ENCODE data around the gene SENP5. TPM values are rescaled to one million over a fixed set of nuclear protein-coding genes. Genes with fewer than 3 reads are reported as not detected.

The SENP5 gene
- polyA plus RNA-seq, 2 donors, result 5.7 to 8.4 TPM

DNA sequence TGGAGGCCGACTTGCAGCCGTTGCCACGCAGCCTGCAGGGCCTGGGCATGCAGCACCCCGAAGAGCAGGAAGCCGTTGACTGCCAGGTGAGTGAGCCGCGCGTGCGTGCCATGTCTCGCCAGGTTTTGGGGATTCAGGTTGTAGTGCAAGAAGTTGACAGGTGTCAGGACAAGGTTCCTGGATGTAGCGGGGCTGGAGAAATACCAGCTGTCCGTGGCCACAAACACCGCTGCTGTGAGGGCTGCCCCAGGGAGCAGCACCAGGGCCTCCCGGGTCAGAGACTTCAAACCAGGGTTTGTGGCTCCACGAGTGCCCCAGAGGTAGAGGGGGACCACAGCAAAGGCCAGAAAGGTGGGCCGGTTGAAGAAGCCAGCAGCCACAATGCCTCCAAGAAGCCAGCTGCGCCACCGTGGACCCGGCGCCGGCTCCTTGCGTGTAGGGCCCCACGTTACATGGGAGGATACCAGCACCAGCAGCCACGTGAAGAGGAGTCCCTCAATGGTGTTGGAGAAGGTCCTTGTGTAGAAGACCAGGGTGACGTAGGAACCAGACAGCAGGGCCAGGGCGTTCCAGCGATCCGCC lies 80.2 kb downstream of the SENP5 start:
- Histone ChIP-seq H3K27ac (ENCODE audit: low read depth in 2 of 2, low read length in 1 of 2) (no peak overlapping the region), H3K27me3 (ENCODE audit: control insufficient read depth in 1 of 2, insufficient read depth in 2 of 2, low read length in 2 of 2) (no peaks in the 10 kb centered on the region), H3K4me3 (ENCODE audit: low read depth in 1 of 2, low read length in 2 of 2) (no peak overlapping the region), H3K36me3 (ENCODE audit: control insufficient read depth in 2 of 2, insufficient read depth in 2 of 2, low read length in 1 of 2) (no peaks in the 10 kb centered on the region), H3K9me3 (ENCODE audit: control insufficient read depth in 2 of 2, insufficient read depth in 1 of 2, low read depth in 1 of 2, low read length in 1 of 2) (no peaks in the 10 kb centered on the region), H3K4me1 (ENCODE audit: control insufficient read depth in 2 of 2, insufficient read depth in 2 of 2, low read length in 1 of 2) (peaks cover 0 to 3% of the 10 kb centered on the region in 2 donors)
- 77 to 81% methylated on average over 27 to 28 of the region's 28 CpGs for WGBS, 2 donors

DNA sequence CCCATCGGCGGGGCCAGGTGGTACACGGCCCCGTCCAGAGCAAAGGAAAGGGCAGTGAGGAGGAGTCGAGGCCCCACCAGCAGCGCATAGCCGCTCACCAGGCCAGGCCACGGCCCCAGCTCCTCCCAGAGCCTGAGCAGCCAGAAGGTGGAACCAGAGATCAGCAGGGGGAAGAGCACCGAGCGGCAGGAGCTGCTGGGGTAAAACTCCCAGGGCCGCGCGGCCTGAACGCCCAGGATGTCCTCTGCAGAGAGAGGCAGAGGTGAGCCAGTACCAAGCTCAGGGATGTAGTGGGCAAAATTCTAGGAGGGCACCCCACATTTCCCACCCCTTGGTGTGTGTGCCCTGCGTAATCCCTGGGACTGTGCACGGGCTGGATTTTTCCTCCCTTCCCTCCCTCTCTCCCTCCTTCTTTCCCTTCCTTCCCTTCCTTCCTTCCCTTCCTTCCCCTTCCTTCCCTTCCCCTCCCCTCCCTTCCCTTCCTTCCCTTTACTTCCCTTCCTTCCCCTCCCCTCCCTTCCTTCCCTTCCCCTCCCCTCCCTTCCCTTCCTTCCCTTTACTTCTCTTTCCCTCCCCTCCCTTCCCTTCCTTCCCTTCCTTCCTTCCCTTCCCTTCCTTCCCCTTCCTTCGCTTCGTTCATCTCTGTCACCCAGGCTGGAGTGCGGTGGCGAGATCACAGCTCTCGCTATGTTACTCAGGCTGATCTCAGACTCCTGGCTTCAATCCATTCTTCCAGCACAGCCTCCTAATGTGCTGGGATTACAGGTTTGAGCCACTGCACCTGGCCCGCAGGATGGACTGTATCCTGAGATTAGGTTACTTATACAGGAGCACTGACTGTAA lies 80.9 kb downstream of the SENP5 start:
- Histone ChIP-seq H3K9me3 (ENCODE audit: control insufficient read depth in 2 of 2, insufficient read depth in 1 of 2, low read depth in 1 of 2, low read length in 1 of 2) (no peaks in the 10 kb centered on the region), H3K4me1 (ENCODE audit: control insufficient read depth in 2 of 2, insufficient read depth in 2 of 2, low read length in 1 of 2) (peaks cover 0 to 1% of the 10 kb centered on the region in 2 donors), H3K27ac (ENCODE audit: low read depth in 2 of 2, low read length in 1 of 2) (no peak overlapping the region), H3K4me3 (ENCODE audit: low read depth in 1 of 2, low read length in 2 of 2) (no peak overlapping the region), H3K36me3 (ENCODE audit: control insufficient read depth in 2 of 2, insufficient read depth in 2 of 2, low read length in 1 of 2) (no peaks in the 10 kb centered on the region), H3K27me3 (ENCODE audit: control insufficient read depth in 1 of 2, insufficient read depth in 2 of 2, low read length in 2 of 2) (no peaks in the 10 kb centered on the region)
- WGBS, 2 donors, result 42 to 50% methylated on average over 19 to 22 of the region's 22 CpGs

- H3K4me1 ChIP-seq (ENCODE audit: control insufficient read depth in 2 of 2, insufficient read depth in 2 of 2, low read length in 1 of 2), result no peaks in the 10 kb centered on the region
- no peaks in the 10 kb centered on the region for H3K9me3 ChIP-seq (ENCODE audit: control insufficient read depth in 2 of 2, insufficient read depth in 1 of 2, low read depth in 1 of 2, low read length in 1 of 2)
- H3K36me3 ChIP-seq (ENCODE audit: control insufficient read depth in 2 of 2, insufficient read depth in 2 of 2, low read length in 1 of 2), result no peaks in the 10 kb centered on the region
- no peak overlapping the region for H3K4me3 ChIP-seq (ENCODE audit: low read depth in 1 of 2, low read length in 2 of 2)
- no peak overlapping the region for H3K27ac ChIP-seq (ENCODE audit: low read depth in 2 of 2, low read length in 1 of 2)
- H3K27me3 ChIP-seq (ENCODE audit: control insufficient read depth in 1 of 2, insufficient read depth in 2 of 2, low read length in 2 of 2), result no peaks in the 10 kb centered on the region
- 73 to 81% methylated on average over 6 of the region's 6 CpGs for WGBS, 2 donors
Observed at GRCh38 chr3:196949285-196949619, 81.5 kb downstream of the SENP5 start.

- H3K4me3 ChIP-seq (ENCODE audit: low read depth in 1 of 2, low read length in 2 of 2), result no peak overlapping the region
- WGBS, 2 donors, result 92 to 96% methylated on average over 6 of the region's 6 CpGs
- no peaks in the 10 kb centered on the region for H3K36me3 ChIP-seq (ENCODE audit: control insufficient read depth in 2 of 2, insufficient read depth in 2 of 2, low read length in 1 of 2)
Observed at GRCh38 chr3:196949750-196950149, 82.0 kb downstream of the SENP5 start.

GRCh38 chr3:196951371-196951770 lies 83.7 kb downstream of the SENP5 start:
- H3K27me3 ChIP-seq (ENCODE audit: control insufficient read depth in 1 of 2, insufficient read depth in 2 of 2, low read length in 2 of 2), result no peaks in the 10 kb centered on the region
- H3K9me3 ChIP-seq (ENCODE audit: control insufficient read depth in 2 of 2, insufficient read depth in 1 of 2, low read depth in 1 of 2, low read length in 1 of 2), result no peaks in the 10 kb centered on the region
- WGBS, 2 donors, result 88 to 89% methylated on average over 3 of the region's 3 CpGs
- no peaks in the 10 kb centered on the region for H3K36me3 ChIP-seq (ENCODE audit: control insufficient read depth in 2 of 2, insufficient read depth in 2 of 2, low read length in 1 of 2)
- no peaks in the 10 kb centered on the region for H3K4me1 ChIP-seq (ENCODE audit: control insufficient read depth in 2 of 2, insufficient read depth in 2 of 2, low read length in 1 of 2)
- H3K4me3 ChIP-seq (ENCODE audit: low read depth in 1 of 2, low read length in 2 of 2), result no peak overlapping the region
- no peak overlapping the region for H3K27ac ChIP-seq (ENCODE audit: low read depth in 2 of 2, low read length in 1 of 2)

More at GRCh38 chr3:196949750-196950149, 82.0 kb downstream of the SENP5 start:
- H3K4me1 ChIP-seq (ENCODE audit: control insufficient read depth in 2 of 2, insufficient read depth in 2 of 2, low read length in 1 of 2), result no peaks in the 10 kb centered on the region
- H3K9me3 ChIP-seq (ENCODE audit: control insufficient read depth in 2 of 2, insufficient read depth in 1 of 2, low read depth in 1 of 2, low read length in 1 of 2), result no peaks in the 10 kb centered on the region
- H3K27me3 ChIP-seq (ENCODE audit: control insufficient read depth in 1 of 2, insufficient read depth in 2 of 2, low read length in 2 of 2), result no peaks in the 10 kb centered on the region
- H3K27ac ChIP-seq (ENCODE audit: low read depth in 2 of 2, low read length in 1 of 2), result no peak overlapping the region

GRCh38 chr3:196954832-196955231 lies 87.1 kb downstream of the SENP5 start:
- Histone ChIP-seq H3K36me3 (ENCODE audit: control insufficient read depth in 2 of 2, insufficient read depth in 2 of 2, low read length in 1 of 2) (no peaks in the 10 kb centered on the region), H3K27me3 (ENCODE audit: control insufficient read depth in 1 of 2, insufficient read depth in 2 of 2, low read length in 2 of 2) (no peaks in the 10 kb centered on the region), H3K27ac (ENCODE audit: low read depth in 2 of 2, low read length in 1 of 2) (no peak overlapping the region), H3K4me3 (ENCODE audit: low read depth in 1 of 2, low read length in 2 of 2) (no peak overlapping the region), H3K4me1 (ENCODE audit: control insufficient read depth in 2 of 2, insufficient read depth in 2 of 2, low read length in 1 of 2) (no peaks in the 10 kb centered on the region), H3K9me3 (ENCODE audit: control insufficient read depth in 2 of 2, insufficient read depth in 1 of 2, low read depth in 1 of 2, low read length in 1 of 2) (no peaks in the 10 kb centered on the region)
- WGBS, 2 donors, result 82 to 88% methylated on average over 7 of the region's 7 CpGs

GRCh38 chr3:196962108-196962929 lies 94.6 kb downstream of the SENP5 start:
- H3K27ac ChIP-seq (ENCODE audit: low read depth in 2 of 2, low read length in 1 of 2), result no peak overlapping the region
- 76 to 82% methylated on average over 9 of the region's 9 CpGs for WGBS, 2 donors

DNA sequence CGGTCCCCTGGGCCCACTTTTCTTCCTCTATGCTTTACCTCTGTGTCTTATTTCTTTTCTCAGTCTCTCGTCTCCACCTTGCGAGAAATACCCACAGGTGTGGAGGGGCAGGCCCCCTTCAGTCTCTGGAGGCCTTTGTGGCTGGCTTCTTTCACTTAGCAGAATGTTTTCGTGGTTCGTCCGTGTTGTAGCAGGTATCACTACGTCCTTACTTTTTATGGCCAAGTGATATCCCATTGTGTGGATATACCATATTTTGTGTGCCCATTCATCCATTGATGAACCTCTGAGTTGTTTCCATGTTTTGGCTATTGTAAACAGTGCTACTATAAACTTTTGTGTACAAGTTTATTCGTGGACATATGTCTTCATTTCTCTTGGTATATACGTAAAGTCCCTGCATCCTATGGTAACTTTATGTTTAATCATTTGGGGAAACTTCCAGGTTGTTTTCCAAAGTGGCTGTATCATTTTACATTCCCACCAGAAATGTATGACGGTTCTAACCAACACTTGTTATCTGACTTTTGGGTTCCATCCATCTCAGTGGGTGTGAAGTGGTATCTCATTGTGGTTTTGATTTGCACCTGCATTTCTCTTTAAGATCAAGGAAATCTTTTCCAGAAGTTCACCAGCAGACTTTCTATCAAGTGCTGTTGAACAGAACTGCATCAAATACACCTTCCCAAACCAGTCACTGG lies 95.4 kb downstream of the SENP5 start:
- 85 to 90% methylated on average over 10 of the region's 10 CpGs for WGBS, 2 donors
- Histone ChIP-seq H3K4me1 (ENCODE audit: control insufficient read depth in 2 of 2, insufficient read depth in 2 of 2, low read length in 1 of 2) (peaks cover 2 to 3% of the 10 kb centered on the region in 2 donors), H3K4me3 (ENCODE audit: low read depth in 1 of 2, low read length in 2 of 2) (no peak overlapping the region), H3K36me3 (ENCODE audit: control insufficient read depth in 2 of 2, insufficient read depth in 2 of 2, low read length in 1 of 2) (peaks cover 0 to 12% of the 10 kb centered on the region in 2 donors), H3K27ac (ENCODE audit: low read depth in 2 of 2, low read length in 1 of 2) (no peak overlapping the region), H3K27me3 (ENCODE audit: control insufficient read depth in 1 of 2, insufficient read depth in 2 of 2, low read length in 2 of 2) (no peaks in the 10 kb centered on the region), H3K9me3 (ENCODE audit: control insufficient read depth in 2 of 2, insufficient read depth in 1 of 2, low read depth in 1 of 2, low read length in 1 of 2) (no peaks in the 10 kb centered on the region)

More at GRCh38 chr3:196962108-196962929, 94.6 kb downstream of the SENP5 start:
- Histone ChIP-seq H3K4me1 (ENCODE audit: control insufficient read depth in 2 of 2, insufficient read depth in 2 of 2, low read length in 1 of 2) (no peaks in the 10 kb centered on the region), H3K4me3 (ENCODE audit: low read depth in 1 of 2, low read length in 2 of 2) (no peak overlapping the region), H3K36me3 (ENCODE audit: control insufficient read depth in 2 of 2, insufficient read depth in 2 of 2, low read length in 1 of 2) (peaks cover 0 to 12% of the 10 kb centered on the region in 2 donors), H3K27me3 (ENCODE audit: control insufficient read depth in 1 of 2, insufficient read depth in 2 of 2, low read length in 2 of 2) (no peaks in the 10 kb centered on the region), H3K9me3 (ENCODE audit: control insufficient read depth in 2 of 2, insufficient read depth in 1 of 2, low read depth in 1 of 2, low read length in 1 of 2) (no peaks in the 10 kb centered on the region)

DNA sequence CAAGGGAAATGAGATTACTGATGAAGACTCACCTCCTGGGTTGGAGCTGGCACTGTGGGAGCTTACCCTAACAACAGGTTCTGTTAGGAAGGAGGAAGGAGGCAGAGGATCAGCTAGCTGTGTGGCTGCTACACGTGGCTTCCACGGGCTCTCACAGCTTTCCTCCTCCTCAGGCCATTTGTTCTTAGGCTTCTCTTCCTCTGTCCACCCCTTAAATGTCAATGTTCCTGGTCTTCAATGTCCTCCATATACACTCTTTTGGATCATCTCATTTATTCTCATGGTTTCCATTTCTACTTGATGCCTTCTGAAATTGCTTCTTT lies 95.9 kb downstream of the SENP5 start:
- peaks cover 3 to 5% of the 10 kb centered on the region in 2 donors for H3K4me1 ChIP-seq (ENCODE audit: control insufficient read depth in 2 of 2, insufficient read depth in 2 of 2, low read length in 1 of 2)
- no peak overlapping the region for H3K4me3 ChIP-seq (ENCODE audit: low read depth in 1 of 2, low read length in 2 of 2)
- 80 to 93% methylated on average over 2 of the region's 2 CpGs for WGBS, 2 donors
- no peak overlapping the region for H3K27ac ChIP-seq (ENCODE audit: low read depth in 2 of 2, low read length in 1 of 2)
- H3K27me3 ChIP-seq (ENCODE audit: control insufficient read depth in 1 of 2, insufficient read depth in 2 of 2, low read length in 2 of 2), result no peaks in the 10 kb centered on the region
- H3K9me3 ChIP-seq (ENCODE audit: control insufficient read depth in 2 of 2, insufficient read depth in 1 of 2, low read depth in 1 of 2, low read length in 1 of 2), result no peaks in the 10 kb centered on the region
- H3K36me3 ChIP-seq (ENCODE audit: control insufficient read depth in 2 of 2, insufficient read depth in 2 of 2, low read length in 1 of 2), result peaks cover 0 to 12% of the 10 kb centered on the region in 2 donors
